GM10248 (cell line): Measurements from ENCODE around the gene PGAP6.
"Not testable (repeated sequence)": the region's sequence is repeated elsewhere in the genome, so short reads cannot be mapped to it uniquely, and the experiment has no call there.

Source experiments
- CTCF ChIA-PET: fragments of 300-600 bp; sonication (Branson Sonifier 250); formaldehyde crosslinking; extraction: SDS; loops from one replicate; lab custom pipeline; 2021; ENCODE audit warnings: antibody characterized with exemption; lab: Yijun Ruan, JAX
- POLR2A ChIA-PET: fragments of 350-650 bp; sonication (Branson Sonifier 250); formaldehyde crosslinking; extraction: SDS; loops from one replicate; lab custom pipeline; 2020; ENCODE audit warnings: antibody characterized with exemption; lab: Yijun Ruan, JAX
- DNase-seq: peaks from one replicate; pipeline ENCODE4 v3.0.0; 2012; ENCODE audit errors: extremely low spot score
- TF ChIP-seq, protein P1 (sequence below): IDR thresholded peaks from 2 replicates; pipeline ENCODE4 v1.5.1; 2012; ENCODE audit warnings: mild to moderate bottlenecking, low read depth; ENCODE audit errors: extremely low read depth, missing control alignments, control extremely low read depth

PGAP6 gene

DNA sequence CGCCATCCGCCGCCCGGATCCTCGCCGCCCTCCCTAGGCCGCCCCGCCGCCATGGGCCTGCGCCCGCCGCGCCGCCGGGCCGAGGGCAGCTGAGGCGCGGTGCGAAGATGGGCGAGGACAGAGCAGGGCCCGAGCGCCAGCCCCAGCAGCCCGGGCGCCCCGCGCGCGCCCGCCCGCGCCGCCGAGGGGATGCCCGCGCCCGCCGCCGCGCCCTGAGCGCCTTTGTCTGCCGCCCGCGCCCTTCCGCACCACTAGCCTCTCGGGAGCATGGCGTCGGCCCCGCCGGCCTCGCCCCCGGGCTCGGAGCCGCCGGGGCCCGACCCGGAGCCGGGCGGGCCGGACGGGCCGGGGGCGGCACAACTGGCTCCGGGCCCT, 43.9 kb upstream of the PGAP6 start:
- CTCF ChIA-PET, result interaction anchor here (2.9 kb wide), 1 partner anchor 11 kb away, joined by 12 read pairs; no protein-coding TSS in a partner anchor
- no peak for DNase-seq
- POLR2A ChIA-PET, result interaction anchor here (1.0 kb wide), 1 partner anchor 217 kb away, joined by 3 read pairs; no protein-coding TSS in a partner anchor
- TF ChIP-seq, protein P1, sequence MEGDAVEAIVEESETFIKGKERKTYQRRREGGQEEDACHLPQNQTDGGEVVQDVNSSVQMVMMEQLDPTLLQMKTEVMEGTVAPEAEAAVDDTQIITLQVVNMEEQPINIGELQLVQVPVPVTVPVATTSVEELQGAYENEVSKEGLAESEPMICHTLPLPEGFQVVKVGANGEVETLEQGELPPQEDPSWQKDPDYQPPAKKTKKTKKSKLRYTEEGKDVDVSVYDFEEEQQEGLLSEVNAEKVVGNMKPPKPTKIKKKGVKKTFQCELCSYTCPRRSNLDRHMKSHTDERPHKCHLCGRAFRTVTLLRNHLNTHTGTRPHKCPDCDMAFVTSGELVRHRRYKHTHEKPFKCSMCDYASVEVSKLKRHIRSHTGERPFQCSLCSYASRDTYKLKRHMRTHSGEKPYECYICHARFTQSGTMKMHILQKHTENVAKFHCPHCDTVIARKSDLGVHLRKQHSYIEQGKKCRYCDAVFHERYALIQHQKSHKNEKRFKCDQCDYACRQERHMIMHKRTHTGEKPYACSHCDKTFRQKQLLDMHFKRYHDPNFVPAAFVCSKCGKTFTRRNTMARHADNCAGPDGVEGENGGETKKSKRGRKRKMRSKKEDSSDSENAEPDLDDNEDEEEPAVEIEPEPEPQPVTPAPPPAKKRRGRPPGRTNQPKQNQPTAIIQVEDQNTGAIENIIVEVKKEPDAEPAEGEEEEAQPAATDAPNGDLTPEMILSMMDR, result no peak

DNA sequence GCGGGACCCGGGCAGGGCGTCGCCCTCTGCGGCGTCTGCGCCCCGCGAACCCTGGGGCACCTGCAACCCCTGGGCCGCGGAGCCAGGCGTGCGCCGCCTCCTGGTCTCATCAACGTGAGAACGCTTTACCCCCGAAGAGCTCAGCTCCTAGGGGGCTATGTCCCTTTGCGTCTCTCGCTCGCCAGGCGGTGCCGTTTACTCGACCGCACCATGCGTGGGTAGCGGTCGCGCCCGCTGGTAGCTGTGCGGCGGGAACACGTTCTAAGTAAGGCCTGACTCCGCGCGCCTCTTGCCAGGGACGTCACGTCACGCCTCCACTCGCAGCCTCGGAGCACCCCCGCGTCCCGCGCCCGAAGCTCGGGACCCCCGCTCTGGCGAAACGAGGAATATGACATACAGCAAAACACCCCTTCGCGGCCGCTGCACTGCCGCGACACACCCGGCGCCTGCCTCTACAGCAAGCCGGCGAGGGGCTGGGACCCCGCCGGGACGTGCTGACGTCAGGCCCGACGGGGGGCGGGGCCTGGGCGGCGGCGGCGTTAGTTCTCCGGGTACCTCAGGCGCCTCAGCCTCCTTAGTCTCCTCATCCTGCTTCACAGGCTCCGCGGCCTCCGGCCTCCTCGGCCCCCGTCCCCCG, 43.4 kb upstream of the PGAP6 start, which contains the start of gene RAB11FIP3:
Gene RAB11FIP3 (plus strand): TSS at position 568 of the 637 bp plus-strand sequence. CDS start 358 bp downstream, outside the sequence.
- CTCF ChIA-PET, result interaction anchor here (0.9 to 2.9 kb wide), 2 partner anchors 11 to 43 kb away, joined by 3 to 12 read pairs; partner anchors contain the start of gene PGAP6
- TF ChIP-seq, protein P1, result no peak
- POLR2A ChIA-PET, result no interaction called here
- DNase-seq, result peak; percentile 96

DNA sequence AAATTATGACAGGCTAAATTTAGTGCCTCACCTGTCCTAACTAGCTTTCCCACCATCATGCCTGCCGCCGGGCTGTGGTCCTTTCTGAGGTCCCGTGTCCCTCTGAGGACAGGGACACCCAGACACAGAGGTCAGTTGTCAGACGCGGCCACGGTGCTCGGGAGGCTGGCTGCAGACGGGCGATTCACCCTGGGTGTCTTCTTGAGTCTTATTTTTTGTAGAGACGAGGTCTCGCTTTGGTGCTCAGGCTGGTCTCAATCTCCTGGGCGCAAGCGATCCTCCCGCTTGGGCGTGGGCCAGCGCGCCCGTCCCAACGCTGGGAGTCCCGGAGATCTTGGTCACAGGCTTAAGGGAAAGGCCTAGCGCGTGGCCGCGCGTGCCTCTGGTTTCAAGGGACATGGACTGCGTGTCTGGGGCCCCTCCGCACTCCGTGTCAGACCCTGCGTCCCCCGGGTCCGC, 42.9 kb upstream of the PGAP6 start:
- TF ChIP-seq, protein P1, result no peak
- no peak for DNase-seq
- ChIA-PET CTCF (interaction anchor here (0.8 to 2.9 kb wide), 5 partner anchors 9 to 358 kb away, joined by 3 to 12 read pairs (median 3); partner anchors contain the start of genes DECR2 and PGAP6), POLR2A (no interaction called here)

DNA sequence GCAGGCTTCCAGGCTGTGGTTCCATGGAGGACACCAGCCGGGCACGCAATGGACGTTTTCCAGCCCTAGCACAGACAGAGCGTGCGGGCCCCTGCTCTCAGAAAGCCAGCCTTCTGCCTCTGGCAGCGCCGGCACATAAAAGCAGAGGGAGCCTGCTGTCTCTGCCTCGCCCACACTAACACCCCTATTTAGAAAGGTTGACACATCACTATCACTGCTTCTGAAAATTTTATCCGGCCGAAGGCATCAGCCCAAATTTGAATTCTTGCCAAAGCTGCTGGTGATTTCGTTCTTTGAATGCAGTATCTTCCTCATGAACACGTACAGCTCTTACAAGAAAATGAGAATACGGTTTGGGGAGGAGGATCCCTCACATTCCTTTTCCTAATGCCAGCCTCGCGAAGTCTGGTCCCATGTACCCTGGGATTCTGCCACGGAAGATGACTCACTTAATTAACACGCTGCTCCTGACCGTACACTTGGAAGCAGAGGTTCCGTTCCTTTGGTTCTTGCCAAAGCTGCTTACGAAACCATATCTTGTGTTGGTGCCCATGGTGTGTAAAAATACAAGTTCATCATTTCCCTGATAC, 42.4 kb upstream of the PGAP6 start:
- ChIA-PET POLR2A (no interaction called here), CTCF (interaction anchor here (0.8 to 2.9 kb wide), 5 partner anchors 9 to 358 kb away, joined by 3 to 12 read pairs (median 4); partner anchors contain the start of gene DECR2)
- TF ChIP-seq, protein P1, result no peak
- DNase-seq, result no peak

DNA sequence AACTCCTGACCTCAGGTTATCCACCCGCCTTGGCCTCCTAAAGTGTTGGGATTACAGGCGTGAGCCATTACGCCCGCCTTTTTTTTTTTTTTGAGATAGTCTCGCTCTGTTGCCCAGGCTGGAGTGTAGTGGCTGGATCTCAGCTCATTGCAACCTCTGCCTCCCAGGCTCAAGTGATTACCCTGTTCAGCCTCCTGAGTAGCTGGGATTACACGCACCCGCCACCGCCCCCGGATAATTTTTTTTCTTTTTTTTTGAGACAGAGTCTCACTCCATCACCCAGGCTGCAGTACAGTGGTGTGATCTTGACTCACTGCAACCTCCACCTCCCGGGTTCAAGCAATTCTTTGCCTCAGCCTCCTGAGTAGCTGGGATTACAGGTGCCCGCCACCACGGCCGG, 40.4 kb upstream of the PGAP6 start:
- CTCF ChIA-PET, POLR2A ChIA-PET, DNase-seq: not testable (repeated sequence)

DNA sequence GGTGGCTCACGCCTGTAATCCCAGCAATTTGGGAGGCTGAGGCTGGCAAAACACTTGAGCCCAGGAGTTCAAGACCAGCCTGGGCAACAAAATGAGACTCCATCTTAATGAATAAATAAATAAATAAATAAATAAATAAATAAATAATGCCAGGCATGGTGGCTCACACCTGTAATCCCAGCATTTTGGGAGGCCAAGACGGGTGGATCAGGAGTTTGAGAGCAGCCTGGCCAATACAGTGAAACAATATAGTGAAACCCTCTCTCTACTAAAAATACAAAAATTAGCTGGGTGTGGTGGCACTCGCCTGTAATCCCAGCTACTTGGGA, 33.4 kb upstream of the PGAP6 start:
- POLR2A ChIA-PET, DNase-seq: not testable (repeated sequence)
- CTCF ChIA-PET, result interaction anchor here (3.2 kb wide), 1 partner anchor 10 kb away, joined by 12 read pairs; the partner anchor contains the start of gene RAB11FIP3

DNA sequence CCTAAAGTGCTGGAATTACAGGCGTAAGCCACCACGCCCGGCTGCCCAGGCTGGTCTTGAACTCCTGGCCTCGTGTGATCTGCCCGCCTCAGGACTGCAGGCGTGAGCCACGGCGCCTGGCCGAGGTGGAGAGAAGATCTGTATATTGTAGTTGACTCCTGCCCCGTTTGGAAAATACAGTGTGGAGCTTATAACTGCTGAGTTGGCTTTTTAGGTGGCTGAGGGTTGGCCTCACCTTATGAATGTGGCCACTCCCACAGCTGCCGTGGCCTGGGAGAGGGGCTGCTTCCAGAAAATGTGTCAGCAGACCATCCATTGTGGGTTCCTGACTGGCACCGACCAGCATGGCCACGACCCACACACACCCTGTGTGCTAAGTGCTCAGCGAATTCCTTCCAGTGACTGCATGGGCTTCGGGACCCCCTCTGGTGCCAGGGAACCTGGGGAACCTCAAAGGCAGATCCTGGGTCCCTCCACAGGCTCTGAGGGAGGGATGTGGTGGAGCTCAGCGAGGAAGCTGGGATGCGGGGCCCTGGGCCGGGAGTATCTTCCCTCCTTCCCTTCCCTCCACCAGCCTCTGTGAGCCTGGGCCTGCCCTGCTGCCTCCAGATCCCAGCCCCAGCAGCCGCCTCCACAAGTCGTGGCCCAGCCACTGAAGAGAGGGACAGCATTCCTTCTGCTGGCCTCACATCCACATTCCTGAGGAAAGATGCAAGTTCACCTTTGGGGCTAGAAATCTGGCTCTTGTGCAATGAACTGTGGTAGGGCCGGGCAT, 32.8 kb upstream of the PGAP6 start:
- ChIA-PET CTCF (interaction anchor here (1.3 to 3.2 kb wide), 2 partner anchors 11 to 13 kb away, joined by 3 to 12 read pairs; partner anchors contain the start of genes DECR2 and RAB11FIP3), POLR2A (interaction anchor here (0.6 kb wide), 1 partner anchor 13 kb away, joined by 12 read pairs; the partner anchor contains the start of gene DECR2)
- TF ChIP-seq, protein P1, result no peak
- DNase-seq, result peak; percentile 6
